Stimulated activated CD4-positive, alpha-beta T cell treated with anti-CD3 and anti-CD28 coated beads, Interleukin-2, amount 100 ng/mL, for 48 hours (primary cell): ENCODE results near the gene FSCN2.
A peak's percentile ranks its signal among the peaks of the same experiment; 100 is the strongest.

Experiments used
- DNase-seq, 2 donors: peaks; one replicate each; pipeline ENCODE4 v3.0.0-alpha.2; 2020

Gene FSCN2

GRCh38 chr17:81527591-81528383, at the start of gene FSCN2:
TSS of gene FSCN2 (plus strand) at chr17:81528377. CDS start at chr17:81528532, 155 bp downstream.
- DNase-seq, result no peak

GRCh38 chr17:81479175-81480071, 48.8 kb upstream of the FSCN2 start:
- no peak for DNase-seq

- DNase-seq, result no peak
These were observed 47.8 kb upstream of the FSCN2 start for GRCh38 chr17:81480140-81481072.

- peak; percentile 28 to 55 for DNase-seq
These were observed 46.9 kb upstream of the FSCN2 start for GRCh38 chr17:81481073-81481799.

- no peak for DNase-seq
These were observed 46.2 kb upstream of the FSCN2 start for GRCh38 chr17:81481815-81482505.

GRCh38 chr17:81482673-81483072, 45.5 kb upstream of the FSCN2 start:
- DNase-seq, result no peak

- no peak for DNase-seq
These were observed 44.9 kb upstream of the FSCN2 start for GRCh38 chr17:81483085-81483861.

GRCh38 chr17:81483862-81484194, 44.3 kb upstream of the FSCN2 start:
- no peak for DNase-seq

GRCh38 chr17:81484195-81484979, 43.8 kb upstream of the FSCN2 start:
- peak; percentile 88 to 93 for DNase-seq

GRCh38 chr17:81486199-81486810, 41.9 kb upstream of the FSCN2 start:
- no peak for DNase-seq

- DNase-seq, result no peak
These were observed 41.1 kb upstream of the FSCN2 start for GRCh38 chr17:81487089-81487486.

GRCh38 chr17:81487487-81488275, 40.5 kb upstream of the FSCN2 start:
- DNase-seq, result peak; percentile 72 to 85

GRCh38 chr17:81488276-81488860, 39.8 kb upstream of the FSCN2 start:
- no peak for DNase-seq

GRCh38 chr17:81489012-81489997, 38.9 kb upstream of the FSCN2 start:
- no peak for DNase-seq

- DNase-seq, result no peak
These were observed 37.9 kb upstream of the FSCN2 start for GRCh38 chr17:81489998-81490992.

- no peak for DNase-seq
These were observed 37.0 kb upstream of the FSCN2 start for GRCh38 chr17:81491181-81491581.
